Measurements from ENCODE around the gene BGLAP. TPM values are rescaled to one million over a fixed set of nuclear protein-coding genes. Genes with fewer than 3 reads are reported as not detected.

The BGLAP gene
- total and polyA plus RNA-seq, 2 of the 13 experiments (the other 11 are each of a cell fraction or from before 2014, with no cell fraction given), result 0.62 to 1.6 TPM

- TF ChIP-seq ATF1 (CRISPR knock-in tag; IDR thresholded peaks at IDR 0.05) (peak; percentile 82), ZMYM2 (CRISPR knock-in tag; IDR thresholded peaks at IDR 0.05) (no peak), ZUFSP (CRISPR knock-in tag; IDR thresholded peaks at IDR 0.05; ENCODE audit: borderline replicate concordance) (no peak), ZNF513 (CRISPR knock-in tag; conservative IDR thresholded peaks at IDR 0.05) (no peak), ZNF230 (CRISPR knock-in tag; IDR thresholded peaks at IDR 0.05) (no peak; the same call in 1 of the 2 replicates), ZNF761 (CRISPR knock-in tag; conservative IDR thresholded peaks at IDR 0.05) (peak; percentile 85), GMEB2 (CRISPR knock-in tag; IDR thresholded peaks at IDR 0.05; ENCODE audit: low read depth) (peak; percentile 48; the same call in 1 of the 2 replicates), ZSCAN12 (CRISPR knock-in tag; IDR thresholded peaks at IDR 0.05) (0 out of 2 replicates have a peak, but pooled peaks have one; percentile 46), MYC (CRISPR knock-in tag; IDR thresholded peaks at IDR 0.05; ENCODE audit: borderline replicate concordance) (peak; percentile 83), ZNF20 (CRISPR knock-in tag; IDR thresholded peaks at IDR 0.05) (no peak), ZNF598 (CRISPR knock-in tag; IDR thresholded peaks at IDR 0.05; ENCODE audit: borderline replicate concordance) (0 out of 2 replicates have a peak, but pooled peaks have one; percentile 62), SRSF9 (IDR thresholded peaks at IDR 0.05; ENCODE audit: borderline replicate concordance, insufficient read depth, low read depth, low read length, poor library complexity, severe bottlenecking) (no peak), BCL3 (CRISPR knock-in tag; IDR thresholded peaks at IDR 0.05) (no peak), SAFB2 (CRISPR knock-in tag; IDR thresholded peaks at IDR 0.05; ENCODE audit: borderline replicate concordance, low read depth) (peak; percentile 48; the same call in 1 of the 2 replicates), AKAP8 (CRISPR knock-in tag; IDR thresholded peaks at IDR 0.05) (0 out of 2 replicates have a peak, but pooled peaks have one; percentile 77)
- TF ChIP-seq, protein P1, sequence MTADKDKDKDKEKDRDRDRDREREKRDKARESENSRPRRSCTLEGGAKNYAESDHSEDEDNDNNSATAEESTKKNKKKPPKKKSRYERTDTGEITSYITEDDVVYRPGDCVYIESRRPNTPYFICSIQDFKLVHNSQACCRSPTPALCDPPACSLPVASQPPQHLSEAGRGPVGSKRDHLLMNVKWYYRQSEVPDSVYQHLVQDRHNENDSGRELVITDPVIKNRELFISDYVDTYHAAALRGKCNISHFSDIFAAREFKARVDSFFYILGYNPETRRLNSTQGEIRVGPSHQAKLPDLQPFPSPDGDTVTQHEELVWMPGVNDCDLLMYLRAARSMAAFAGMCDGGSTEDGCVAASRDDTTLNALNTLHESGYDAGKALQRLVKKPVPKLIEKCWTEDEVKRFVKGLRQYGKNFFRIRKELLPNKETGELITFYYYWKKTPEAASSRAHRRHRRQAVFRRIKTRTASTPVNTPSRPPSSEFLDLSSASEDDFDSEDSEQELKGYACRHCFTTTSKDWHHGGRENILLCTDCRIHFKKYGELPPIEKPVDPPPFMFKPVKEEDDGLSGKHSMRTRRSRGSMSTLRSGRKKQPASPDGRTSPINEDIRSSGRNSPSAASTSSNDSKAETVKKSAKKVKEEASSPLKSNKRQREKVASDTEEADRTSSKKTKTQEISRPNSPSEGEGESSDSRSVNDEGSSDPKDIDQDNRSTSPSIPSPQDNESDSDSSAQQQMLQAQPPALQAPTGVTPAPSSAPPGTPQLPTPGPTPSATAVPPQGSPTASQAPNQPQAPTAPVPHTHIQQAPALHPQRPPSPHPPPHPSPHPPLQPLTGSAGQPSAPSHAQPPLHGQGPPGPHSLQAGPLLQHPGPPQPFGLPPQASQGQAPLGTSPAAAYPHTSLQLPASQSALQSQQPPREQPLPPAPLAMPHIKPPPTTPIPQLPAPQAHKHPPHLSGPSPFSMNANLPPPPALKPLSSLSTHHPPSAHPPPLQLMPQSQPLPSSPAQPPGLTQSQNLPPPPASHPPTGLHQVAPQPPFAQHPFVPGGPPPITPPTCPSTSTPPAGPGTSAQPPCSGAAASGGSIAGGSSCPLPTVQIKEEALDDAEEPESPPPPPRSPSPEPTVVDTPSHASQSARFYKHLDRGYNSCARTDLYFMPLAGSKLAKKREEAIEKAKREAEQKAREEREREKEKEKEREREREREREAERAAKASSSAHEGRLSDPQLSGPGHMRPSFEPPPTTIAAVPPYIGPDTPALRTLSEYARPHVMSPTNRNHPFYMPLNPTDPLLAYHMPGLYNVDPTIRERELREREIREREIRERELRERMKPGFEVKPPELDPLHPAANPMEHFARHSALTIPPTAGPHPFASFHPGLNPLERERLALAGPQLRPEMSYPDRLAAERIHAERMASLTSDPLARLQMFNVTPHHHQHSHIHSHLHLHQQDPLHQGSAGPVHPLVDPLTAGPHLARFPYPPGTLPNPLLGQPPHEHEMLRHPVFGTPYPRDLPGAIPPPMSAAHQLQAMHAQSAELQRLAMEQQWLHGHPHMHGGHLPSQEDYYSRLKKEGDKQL (CRISPR knock-in tag; IDR thresholded peaks at IDR 0.05; ENCODE audit: low read depth), result no peak
Measured at GRCh38 chr1:156282479-156283222, 40.7 kb downstream of the BGLAP start, which contains the start of gene SMG5 (continued).

All from HepG2 (cell line).